ENCODE data around the gene ENTREP1. TPM values are rescaled to one million over a fixed set of nuclear protein-coding genes. Genes with fewer than 3 reads are reported as not detected.
"Not testable (repeated sequence)": the region's sequence is repeated elsewhere in the genome, so short reads cannot be mapped to it uniquely, and the experiment has no call there.

Gene ENTREP1
- total and polyA plus RNA-seq, 5 donors = 14.7 to 29.2 (median 25.0) TPM

DNA sequence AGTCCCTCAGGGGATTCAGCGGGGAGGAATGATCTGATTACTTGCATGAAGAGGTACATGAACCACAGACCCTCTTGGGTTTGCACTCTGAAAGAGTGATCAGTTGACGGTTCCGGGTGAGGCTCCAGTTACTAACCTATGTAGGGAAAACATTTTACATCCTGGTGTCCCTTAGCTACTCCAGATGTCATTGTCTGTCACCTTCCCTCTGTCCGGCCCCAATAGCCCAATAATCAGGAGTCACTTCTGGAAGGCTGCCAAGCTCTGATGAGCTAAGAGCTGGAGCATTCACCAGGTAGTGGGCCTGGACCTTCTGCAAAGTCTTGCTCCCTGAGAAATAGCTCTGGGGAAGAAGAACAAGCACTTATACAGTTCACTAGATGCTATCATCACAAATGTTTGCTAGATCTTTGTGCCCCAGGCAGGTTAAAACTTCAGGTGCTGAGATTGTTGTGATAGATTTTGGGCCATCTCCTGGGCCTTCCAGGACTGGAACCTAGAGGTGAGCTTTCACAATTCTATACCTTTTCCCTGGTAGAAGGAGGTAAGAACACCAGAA is 64.5 kb downstream of the ENTREP1 start:
- no peaks in the 10 kb centered on the region for H3K27me3 ChIP-seq (ENCODE audit: control insufficient read depth, insufficient read depth)
- WGBS = 79% methylated on average over 4 of the region's 4 CpGs
- peak overlapping the region; percentile 17 for H3K27ac ChIP-seq (ENCODE audit: low read length)
- peaks cover 12% of the 10 kb centered on the region for H3K4me1 ChIP-seq (ENCODE audit: control insufficient read depth, insufficient read depth, low read length)
- ATAC-seq (no peak), DNase-seq (no peak)
- intact Hi-C loops (cut with DNase I) = loop anchor here in 3 of 4 donors (10.0 kb wide), 3 partner anchors 65 to 165 kb away; partner anchors contain the start of gene ENTREP1 (in 2 of the 3)
- no peaks in the 10 kb centered on the region for H3K9me3 ChIP-seq (ENCODE audit: control insufficient read depth, low read length)
- H3K4me3 ChIP-seq (ENCODE audit: low read length) = no peak overlapping the region

DNA sequence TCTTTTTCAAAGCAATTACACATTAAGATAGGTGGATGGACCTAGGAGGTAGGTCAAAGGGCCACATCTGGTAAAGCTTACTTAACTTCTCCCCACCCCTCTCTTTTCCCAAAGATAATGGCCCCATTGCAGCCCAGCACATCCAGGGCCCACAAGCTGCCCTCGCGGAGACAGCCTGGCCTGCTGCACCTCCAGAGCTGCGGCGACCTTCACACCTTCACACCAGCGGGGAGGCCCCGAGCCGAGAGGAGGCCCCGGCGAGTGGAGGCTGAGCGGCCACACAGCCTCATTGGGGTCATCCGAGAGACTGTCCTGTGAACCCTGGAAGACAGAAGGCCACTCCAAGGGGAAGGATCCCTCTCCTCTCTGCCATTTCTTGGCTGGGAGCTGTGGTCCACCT is 66.5 kb downstream of the ENTREP1 start:
- intact Hi-C loops (cut with DNase I) = no loop called here
- peak; percentile 2 to 5 for ATAC-seq
- H3K4me3 ChIP-seq (ENCODE audit: low read length) = no peak overlapping the region

DNA sequence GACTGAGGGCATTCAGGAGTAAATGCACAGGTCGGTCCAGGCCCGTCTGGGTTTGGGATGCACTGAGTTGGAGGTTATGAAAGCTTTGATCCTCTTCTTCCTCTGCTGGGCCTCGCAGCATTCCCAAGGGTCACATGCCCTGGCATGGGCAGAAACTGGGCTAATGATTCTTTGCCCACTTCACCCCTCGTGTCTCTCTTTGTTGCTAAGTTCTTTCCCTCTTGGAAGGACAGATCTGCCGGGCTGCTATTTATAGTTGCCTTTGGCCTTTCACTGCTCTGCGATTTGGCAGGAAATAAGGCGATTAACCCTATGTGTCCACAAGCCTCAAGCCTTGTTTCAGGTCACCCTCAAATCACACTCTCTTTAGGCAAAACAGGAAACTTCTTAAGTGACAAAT is 66.9 kb downstream of the ENTREP1 start:
- Histone ChIP-seq H3K4me3 (ENCODE audit: low read length) (no peak overlapping the region), H3K27ac (ENCODE audit: low read length) (peak overlapping the region; percentile 86), H3K4me1 (ENCODE audit: control insufficient read depth, insufficient read depth, low read length) (peaks cover 12% of the 10 kb centered on the region), H3K9me3 (ENCODE audit: control insufficient read depth, low read length) (no peaks in the 10 kb centered on the region), H3K27me3 (ENCODE audit: control insufficient read depth, insufficient read depth) (no peaks in the 10 kb centered on the region)
- intact Hi-C loops (cut with DNase I) = no loop called here
- ATAC-seq (peak; percentile 78 to 80), DNase-seq (peak in 2 of 3 donors; percentile 25 to 58)
- 17% methylated on average over 7 of the region's 7 CpGs for WGBS

More for the DNA sequence above, 66.5 kb downstream of the ENTREP1 start:
- Histone ChIP-seq H3K27me3 (ENCODE audit: control insufficient read depth, insufficient read depth) (no peaks in the 10 kb centered on the region), H3K9me3 (ENCODE audit: control insufficient read depth, low read length) (no peaks in the 10 kb centered on the region), H3K27ac (ENCODE audit: low read length) (peak overlapping the region; percentile 86), H3K4me1 (ENCODE audit: control insufficient read depth, insufficient read depth, low read length) (peaks cover 12% of the 10 kb centered on the region)
- 77% methylated on average over 11 of the region's 11 CpGs for WGBS
- DNase-seq = no peak

GRCh38 chr9:69392826-69393225 is 67.8 kb downstream of the ENTREP1 start:
- intact Hi-C loops (cut with DNase I) = no loop called here
- DNase-seq (no peak), ATAC-seq (no peak)
- Histone ChIP-seq H3K4me1 (ENCODE audit: control insufficient read depth, insufficient read depth, low read length) (peaks cover 13% of the 10 kb centered on the region), H3K9me3 (ENCODE audit: control insufficient read depth, low read length) (no peaks in the 10 kb centered on the region), H3K4me3 (ENCODE audit: low read length) (no peak overlapping the region), H3K27me3 (ENCODE audit: control insufficient read depth, insufficient read depth) (no peaks in the 10 kb centered on the region), H3K27ac (ENCODE audit: low read length) (peak overlapping the region; percentile 78)
- 77% methylated on average over 5 of the region's 5 CpGs for WGBS

DNA sequence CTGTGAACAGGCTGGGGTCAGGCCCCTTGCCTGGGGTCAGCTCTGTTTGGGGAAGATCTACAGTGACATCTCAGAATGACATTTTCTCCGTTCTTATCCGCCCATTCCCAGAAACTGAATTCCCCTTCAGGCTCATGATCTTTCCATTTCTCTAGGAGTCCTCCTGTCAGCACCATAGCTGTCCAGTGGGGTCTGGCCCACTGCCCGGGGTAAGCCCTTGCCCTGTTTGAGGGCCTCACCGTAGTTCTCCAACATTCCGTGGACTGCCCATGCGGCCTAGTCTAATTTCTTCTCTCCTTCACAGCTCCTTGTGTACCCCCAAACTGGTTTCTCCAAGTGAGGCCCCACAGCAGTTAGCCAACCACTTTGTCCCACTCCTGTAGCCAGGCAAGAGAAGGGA is 68.4 kb downstream of the ENTREP1 start:
- DNase-seq (peak in 2 of 3 donors; percentile 72 to 74), ATAC-seq (peak; percentile 14 to 15)
- intact Hi-C loops (cut with DNase I) = no loop called here
- WGBS = 74% methylated on average over 6 of the region's 6 CpGs
- no peaks in the 10 kb centered on the region for H3K27me3 ChIP-seq (ENCODE audit: control insufficient read depth, insufficient read depth)
- H3K27ac ChIP-seq (ENCODE audit: low read length) = peak overlapping the region; percentile 78
- H3K4me1 ChIP-seq (ENCODE audit: control insufficient read depth, insufficient read depth, low read length) = peaks cover 13% of the 10 kb centered on the region
- no peak overlapping the region for H3K4me3 ChIP-seq (ENCODE audit: low read length)
- no peaks in the 10 kb centered on the region for H3K9me3 ChIP-seq (ENCODE audit: control insufficient read depth, low read length)

DNA sequence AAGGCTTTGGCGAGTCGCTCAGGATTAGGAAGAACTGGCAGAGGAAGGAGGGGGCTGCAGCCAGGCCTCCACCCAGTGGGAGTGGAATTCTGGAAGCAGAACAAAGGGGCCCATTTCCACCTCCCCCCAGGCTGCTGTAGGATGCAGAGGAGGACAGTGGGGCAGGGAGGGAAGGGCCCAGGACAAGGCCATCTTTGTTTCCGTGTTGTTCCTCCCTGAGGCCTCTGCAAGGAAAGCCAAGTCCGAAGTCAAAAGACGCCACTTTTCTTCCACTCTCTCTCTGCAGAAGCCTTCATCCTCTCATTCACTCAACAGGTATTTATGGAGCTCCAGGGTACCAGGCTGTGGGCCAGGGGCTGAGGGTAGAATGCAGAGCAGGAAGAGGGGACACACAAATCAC is 70.7 kb downstream of the ENTREP1 start:
- ATAC-seq = no peak

GRCh38 chr9:69396759-69397158 is 71.7 kb downstream of the ENTREP1 start:
- intact Hi-C loops (cut with DNase I) = no loop called here
- 75% methylated on average over 2 of the region's 2 CpGs for WGBS

More for the DNA sequence above, 70.7 kb downstream of the ENTREP1 start:
- Histone ChIP-seq H3K4me3 (ENCODE audit: low read length) (no peak overlapping the region), H3K9me3 (ENCODE audit: control insufficient read depth, low read length) (no peaks in the 10 kb centered on the region), H3K27ac (ENCODE audit: low read length) (no peak overlapping the region), H3K27me3 (ENCODE audit: control insufficient read depth, insufficient read depth) (no peaks in the 10 kb centered on the region), H3K4me1 (ENCODE audit: control insufficient read depth, insufficient read depth, low read length) (peaks cover 13% of the 10 kb centered on the region)
- DNase-seq = no peak
- WGBS = 76% methylated on average over 5 of the region's 5 CpGs
- intact Hi-C loops (cut with DNase I) = no loop called here

GRCh38 chr9:69397384-69398214 is 72.6 kb downstream of the ENTREP1 start:
- no peak overlapping the region for H3K4me3 ChIP-seq (ENCODE audit: low read length)
- H3K9me3 ChIP-seq (ENCODE audit: control insufficient read depth, low read length) = no peaks in the 10 kb centered on the region
- WGBS = 33% methylated on average over 12 of the region's 12 CpGs
- H3K27me3 ChIP-seq (ENCODE audit: control insufficient read depth, insufficient read depth) = no peaks in the 10 kb centered on the region
- peaks cover 7% of the 10 kb centered on the region for H3K4me1 ChIP-seq (ENCODE audit: control insufficient read depth, insufficient read depth, low read length)
- peak overlapping the region; percentile 60 for H3K27ac ChIP-seq (ENCODE audit: low read length)
- ATAC-seq (peak; percentile 66 to 70), DNase-seq (no peak)
- intact Hi-C loops (cut with DNase I) = no loop called here

More at GRCh38 chr9:69396759-69397158, 71.7 kb downstream of the ENTREP1 start:
- H3K9me3 ChIP-seq (ENCODE audit: control insufficient read depth, low read length) = no peaks in the 10 kb centered on the region
- no peak for DNase-seq
- H3K27ac ChIP-seq (ENCODE audit: low read length) = peak overlapping the region; percentile 73
- no peak for ATAC-seq
- H3K27me3 ChIP-seq (ENCODE audit: control insufficient read depth, insufficient read depth) = no peaks in the 10 kb centered on the region
- no peak overlapping the region for H3K4me3 ChIP-seq (ENCODE audit: low read length)
- peaks cover 10% of the 10 kb centered on the region for H3K4me1 ChIP-seq (ENCODE audit: control insufficient read depth, insufficient read depth, low read length)

DNA sequence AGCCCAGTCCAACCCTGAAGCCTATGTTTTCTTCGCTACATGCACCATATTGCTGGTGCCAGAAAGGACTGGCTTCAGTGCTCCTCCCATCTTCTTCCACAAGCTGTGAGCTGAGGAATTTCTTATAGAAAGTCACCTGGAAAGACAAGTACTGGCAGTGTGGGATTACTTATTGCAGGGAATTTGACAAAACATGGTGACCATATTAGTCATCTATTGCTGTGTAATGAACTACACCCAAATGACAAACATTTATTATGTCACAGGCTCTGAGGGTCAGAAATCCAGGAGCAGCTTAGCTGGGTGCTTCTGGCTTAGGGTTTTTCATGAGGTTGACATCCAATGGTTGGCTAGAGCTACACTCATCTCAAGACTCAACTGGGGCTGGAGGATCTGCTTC is 75.5 kb downstream of the ENTREP1 start:
- no peaks in the 10 kb centered on the region for H3K9me3 ChIP-seq (ENCODE audit: control insufficient read depth, low read length)
- ATAC-seq = no peak
- peaks cover 1% of the 10 kb centered on the region for H3K4me1 ChIP-seq (ENCODE audit: control insufficient read depth, insufficient read depth, low read length)
- H3K4me3 ChIP-seq (ENCODE audit: low read length) = no peak overlapping the region
- DNase-seq = no peak
- 98% methylated on average over 1 of the region's 1 CpG for WGBS
- no peak overlapping the region for H3K27ac ChIP-seq (ENCODE audit: low read length)
- intact Hi-C loops (cut with DNase I) = no loop called here
- no peaks in the 10 kb centered on the region for H3K27me3 ChIP-seq (ENCODE audit: control insufficient read depth, insufficient read depth)

GRCh38 chr9:69409936-69410335 is 84.9 kb downstream of the ENTREP1 start:
- intact Hi-C loops (cut with DNase I); H3K4me3 ChIP-seq (ENCODE audit: low read length); H3K27me3 ChIP-seq (ENCODE audit: control insufficient read depth, insufficient read depth); H3K27ac ChIP-seq (ENCODE audit: low read length); ATAC-seq; DNase-seq; H3K4me1 ChIP-seq (ENCODE audit: control insufficient read depth, insufficient read depth, low read length); H3K9me3 ChIP-seq (ENCODE audit: control insufficient read depth, low read length): not testable (repeated sequence)
- 88% methylated on average over 6 of the region's 6 CpGs for WGBS

GRCh38 chr9:69411246-69411645 is 86.2 kb downstream of the ENTREP1 start:
- over 99% methylated on average over 3 of the region's 3 CpGs for WGBS
- no peak for ATAC-seq
- intact Hi-C loops (cut with DNase I) = no loop called here
- H3K27me3 ChIP-seq (ENCODE audit: control insufficient read depth, insufficient read depth) = no peaks in the 10 kb centered on the region
- no peaks in the 10 kb centered on the region for H3K4me1 ChIP-seq (ENCODE audit: control insufficient read depth, insufficient read depth, low read length)
- H3K9me3 ChIP-seq (ENCODE audit: control insufficient read depth, low read length) = no peaks in the 10 kb centered on the region
- no peak overlapping the region for H3K27ac ChIP-seq (ENCODE audit: low read length)
- no peak overlapping the region for H3K4me3 ChIP-seq (ENCODE audit: low read length)
- no peak for DNase-seq
